Ascending aorta (tissue), 2 donors: ENCODE measurements around the gene EN1. TPM values are rescaled to one million over a fixed set of nuclear protein-coding genes. Genes with fewer than 3 reads are reported as not detected.

Experiments
- DNase-seq, 2 donors: peaks; one replicate each; pipeline ENCODE4 v3.0.0-alpha.2; 2019; ENCODE audit warnings: low spot score in 2 of 2
- H3K27ac ChIP-seq, 2 donors: fragments of 200-600 bp; sonication (generic); one replicate each; pipeline ENCODE4 v1.5.1; 2016 to 2017; ENCODE audit warnings: mild to moderate bottlenecking in 1 of 2
- H3K27me3 ChIP-seq: fragments of 200-600 bp; sonication (generic); one replicate; pipeline ENCODE4 v1.5.1; 2017
- H3K36me3 ChIP-seq, 2 donors: fragments of 200-600 bp; sonication (generic); one replicate each; pipeline ENCODE4 v1.5.1; 2016
- H3K4me1 ChIP-seq, 2 donors: fragments of 200-600 bp; sonication (generic); one replicate each; pipeline ENCODE4 v1.5.1; 2016 to 2017; ENCODE audit warnings: mild to moderate bottlenecking in 1 of 2
- H3K4me3 ChIP-seq, 2 donors: fragments of 200-600 bp; sonication (generic); one replicate each; pipeline ENCODE4 v1.5.1; 2016 to 2017; ENCODE audit warnings: mild to moderate bottlenecking in 1 of 2
- H3K9me3 ChIP-seq, 2 donors: fragments of 200-600 bp; sonication (generic); one replicate each; pipeline ENCODE4 v1.5.1; 2016
- CTCF ChIP-seq, 3 experiments: fragments of 200-600 bp in 2 of 3; fragments of 450-650 bp in 1 of 3; sonication (generic) in 2 of 3; IDR thresholded peaks; one replicate each; pipeline ENCODE4 v1.5.1; 2016 to 2019; ENCODE audit warnings: antibody characterized with exemption in 3 of 3, mild to moderate bottlenecking in 1 of 3, moderate library complexity in 1 of 3
- intact Hi-C: fragments of 100-400 bp; cut with DNase I; formaldehyde crosslinking; loops from one replicate; pipeline ENCODE4 v1.15.1; 2023
- total RNA-seq: library from RNA; depleted of rRNA; stranded (reverse); fragments of >200 nt; gene quantifications from one replicate; pipeline ENCODE4 v1.1.0, GENCODE V29; 2016

EN1 gene
- total RNA-seq, 1 donor from 2014 or later = not detected

GRCh38 chr2:118830118-118830517 is 17.3 kb downstream of the EN1 start:
- H3K4me1 ChIP-seq = peaks cover 0 to 3% of the 10 kb centered on the region in 2 donors
- intact Hi-C loops = no loop called here
- no peaks in the 10 kb centered on the region for H3K9me3 ChIP-seq
- no peak for DNase-seq
- no peak overlapping the region for H3K4me3 ChIP-seq
- TF ChIP-seq CTCF (IDR thresholded peaks at IDR 0.05) = no peak
- no peaks in the 10 kb centered on the region for H3K36me3 ChIP-seq
- no peak overlapping the region for H3K27ac ChIP-seq
- peaks cover 22% of the 10 kb centered on the region for H3K27me3 ChIP-seq

- intact Hi-C loops = no loop called here
- no peaks in the 10 kb centered on the region for H3K9me3 ChIP-seq
- no peaks in the 10 kb centered on the region for H3K27me3 ChIP-seq
- no peak for DNase-seq
- H3K27ac ChIP-seq = no peak overlapping the region
- H3K36me3 ChIP-seq = no peaks in the 10 kb centered on the region
- no peak overlapping the region for H3K4me3 ChIP-seq
- no peak for TF ChIP-seq CTCF (IDR thresholded peaks at IDR 0.05)
- H3K4me1 ChIP-seq = no peaks in the 10 kb centered on the region
Measured at GRCh38 chr2:118826093-118826492, 21.4 kb downstream of the EN1 start.

- Histone ChIP-seq H3K27me3 (no peaks in the 10 kb centered on the region), H3K36me3 (no peaks in the 10 kb centered on the region), H3K9me3 (no peaks in the 10 kb centered on the region), H3K4me3 (no peak overlapping the region), H3K27ac (no peak overlapping the region), H3K4me1 (no peaks in the 10 kb centered on the region)
- intact Hi-C loops = no loop called here
- no peak for DNase-seq
- TF ChIP-seq CTCF (IDR thresholded peaks at IDR 0.05) = no peak
Measured at GRCh38 chr2:118823633-118824032, 23.8 kb downstream of the EN1 start.

GRCh38 chr2:118822572-118822971 is 24.9 kb downstream of the EN1 start:
- no peaks in the 10 kb centered on the region for H3K9me3 ChIP-seq
- no peak for DNase-seq
- H3K4me1 ChIP-seq = no peaks in the 10 kb centered on the region
- no peak overlapping the region for H3K4me3 ChIP-seq
- H3K27me3 ChIP-seq = no peaks in the 10 kb centered on the region
- intact Hi-C loops = no loop called here
- H3K36me3 ChIP-seq = no peaks in the 10 kb centered on the region
- TF ChIP-seq CTCF (IDR thresholded peaks at IDR 0.05) = no peak
- no peak overlapping the region for H3K27ac ChIP-seq

- Histone ChIP-seq H3K4me3 (no peak overlapping the region), H3K9me3 (no peaks in the 10 kb centered on the region), H3K4me1 (no peaks in the 10 kb centered on the region), H3K27ac (no peak overlapping the region), H3K36me3 (no peaks in the 10 kb centered on the region), H3K27me3 (no peaks in the 10 kb centered on the region)
- intact Hi-C loops = no loop called here
- no peak for TF ChIP-seq CTCF (IDR thresholded peaks at IDR 0.05)
- DNase-seq = no peak
Measured at GRCh38 chr2:118822015-118822414, 25.4 kb downstream of the EN1 start.

GRCh38 chr2:118817469-118817868 is 30.0 kb downstream of the EN1 start:
- H3K36me3 ChIP-seq = no peaks in the 10 kb centered on the region
- H3K27ac ChIP-seq = no peak overlapping the region
- no peak overlapping the region for H3K4me3 ChIP-seq
- intact Hi-C loops = no loop called here
- H3K27me3 ChIP-seq = no peaks in the 10 kb centered on the region
- TF ChIP-seq CTCF (IDR thresholded peaks at IDR 0.05) = no peak
- H3K4me1 ChIP-seq = no peaks in the 10 kb centered on the region
- DNase-seq = no peak
- H3K9me3 ChIP-seq = no peaks in the 10 kb centered on the region
